Osteoblast (primary cell): ENCODE measurements around the gene PRR29. TPM values are rescaled to one million over a fixed set of nuclear protein-coding genes. Genes with fewer than 3 reads are reported as not detected.

Experiments used
- DNase-seq: peaks from one replicate; pipeline ENCODE4 v3.0.0; 2011; ENCODE audit warnings: low spot score, mixed read lengths; ENCODE audit not compliant: insufficient read length; ENCODE audit errors: missing footprints
- H2AFZ ChIP-seq: 2 replicates; pipeline ENCODE4 v1.6.0; 2011; ENCODE audit warnings: mild to moderate bottlenecking, low read length
- H3K27ac ChIP-seq: 2 replicates; pipeline ENCODE4 v1.5.1; 2011; ENCODE audit warnings: mild to moderate bottlenecking, low read depth, low read length, moderate library complexity
- H3K27me3 ChIP-seq: 2 replicates; pipeline ENCODE4 v1.6.0; 2012; ENCODE audit warnings: mild to moderate bottlenecking, control low read depth, inconsistent platforms, low read length, moderate library complexity; ENCODE audit not compliant: insufficient read depth
- H3K36me3 ChIP-seq: 2 replicates; pipeline ENCODE4 v1.5.1; 2011; ENCODE audit warnings: mild to moderate bottlenecking, low read length, control low read depth, moderate library complexity; ENCODE audit not compliant: insufficient read depth
- H3K4me1 ChIP-seq: 2 replicates; pipeline ENCODE4 v1.5.1; 2011; ENCODE audit warnings: mild to moderate bottlenecking, low read length, control low read depth, moderate library complexity; ENCODE audit not compliant: insufficient read depth
- H3K4me2 ChIP-seq: 2 replicates; pipeline ENCODE4 v1.6.0; 2011; ENCODE audit warnings: mild to moderate bottlenecking, low read length; ENCODE audit not compliant: insufficient read depth
- H3K4me3 ChIP-seq: fragments of 200-600 bp; sonication (generic); 3 replicates; pipeline ENCODE4 v1.5.1; 2012; ENCODE audit warnings: mild to moderate bottlenecking, low read length, inconsistent platforms; ENCODE audit not compliant: insufficient read depth
- H3K79me2 ChIP-seq: 2 replicates; pipeline ENCODE4 v1.6.0; 2012; ENCODE audit warnings: mild to moderate bottlenecking, low read length, control low read depth, inconsistent platforms; ENCODE audit not compliant: insufficient read depth
- H3K9me3 ChIP-seq: 2 replicates; pipeline ENCODE4 v1.5.1; 2011; ENCODE audit warnings: low read depth, low read length, control low read depth
- H4K20me1 ChIP-seq: 2 replicates; pipeline ENCODE4 v1.6.0; 2012; ENCODE audit warnings: mild to moderate bottlenecking, low read length, control low read depth; ENCODE audit not compliant: insufficient read depth
- total RNA-seq: library from RNA; depleted of rRNA; stranded (reverse); fragments of >200 nt; gene quantifications from 2 replicates; pipeline ENCODE4 v1.2.3, GENCODE V29; 2012
- TF ChIP-seq, protein P1 (sequence below): IDR thresholded peaks from 2 replicates; pipeline ENCODE4 v1.5.1; 2011; ENCODE audit warnings: mild to moderate bottlenecking, low read depth, low read length, moderate library complexity; ENCODE audit errors: extremely low read depth

The PRR29 gene
- total RNA-seq, 1 donor: 0.36 TPM

DNA sequence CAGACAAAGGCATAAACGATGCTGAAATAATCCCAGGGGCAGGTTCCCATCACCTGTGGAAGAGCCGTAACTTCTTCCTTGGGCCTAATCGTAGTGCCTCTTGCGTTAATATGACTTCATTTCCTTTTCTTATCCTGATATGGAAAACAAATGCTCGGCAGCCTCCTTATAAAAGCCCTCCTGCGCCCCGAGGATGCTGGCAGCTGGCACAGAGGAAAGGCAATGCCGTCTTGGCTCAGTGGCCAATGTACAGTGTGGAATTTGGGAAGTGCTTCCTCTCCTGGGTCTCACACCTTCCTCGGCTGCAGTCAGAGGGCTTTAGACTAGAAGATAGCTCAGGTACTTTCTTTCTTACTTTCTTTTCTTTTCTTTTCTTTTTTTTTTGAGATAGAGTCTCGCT is 28.9 kb upstream of the PRR29 start:
- TF ChIP-seq, protein P1, sequence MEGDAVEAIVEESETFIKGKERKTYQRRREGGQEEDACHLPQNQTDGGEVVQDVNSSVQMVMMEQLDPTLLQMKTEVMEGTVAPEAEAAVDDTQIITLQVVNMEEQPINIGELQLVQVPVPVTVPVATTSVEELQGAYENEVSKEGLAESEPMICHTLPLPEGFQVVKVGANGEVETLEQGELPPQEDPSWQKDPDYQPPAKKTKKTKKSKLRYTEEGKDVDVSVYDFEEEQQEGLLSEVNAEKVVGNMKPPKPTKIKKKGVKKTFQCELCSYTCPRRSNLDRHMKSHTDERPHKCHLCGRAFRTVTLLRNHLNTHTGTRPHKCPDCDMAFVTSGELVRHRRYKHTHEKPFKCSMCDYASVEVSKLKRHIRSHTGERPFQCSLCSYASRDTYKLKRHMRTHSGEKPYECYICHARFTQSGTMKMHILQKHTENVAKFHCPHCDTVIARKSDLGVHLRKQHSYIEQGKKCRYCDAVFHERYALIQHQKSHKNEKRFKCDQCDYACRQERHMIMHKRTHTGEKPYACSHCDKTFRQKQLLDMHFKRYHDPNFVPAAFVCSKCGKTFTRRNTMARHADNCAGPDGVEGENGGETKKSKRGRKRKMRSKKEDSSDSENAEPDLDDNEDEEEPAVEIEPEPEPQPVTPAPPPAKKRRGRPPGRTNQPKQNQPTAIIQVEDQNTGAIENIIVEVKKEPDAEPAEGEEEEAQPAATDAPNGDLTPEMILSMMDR: no peak
- no peak overlapping the region for H3K4me3 ChIP-seq
- DNase-seq: no peak
- peaks cover 7% of the 10 kb centered on the region for H3K4me1 ChIP-seq
- H3K36me3 ChIP-seq: no peaks in the 10 kb centered on the region
- peaks cover 5% of the 10 kb centered on the region for H3K27me3 ChIP-seq
- H2AFZ ChIP-seq: no peak overlapping the region
- no peaks in the 10 kb centered on the region for H3K9me3 ChIP-seq
- no peak overlapping the region for H3K4me2 ChIP-seq
- H3K79me2 ChIP-seq: no peaks in the 10 kb centered on the region
- peaks cover 1% of the 10 kb centered on the region for H4K20me1 ChIP-seq
- H3K27ac ChIP-seq: no peak overlapping the region

DNA sequence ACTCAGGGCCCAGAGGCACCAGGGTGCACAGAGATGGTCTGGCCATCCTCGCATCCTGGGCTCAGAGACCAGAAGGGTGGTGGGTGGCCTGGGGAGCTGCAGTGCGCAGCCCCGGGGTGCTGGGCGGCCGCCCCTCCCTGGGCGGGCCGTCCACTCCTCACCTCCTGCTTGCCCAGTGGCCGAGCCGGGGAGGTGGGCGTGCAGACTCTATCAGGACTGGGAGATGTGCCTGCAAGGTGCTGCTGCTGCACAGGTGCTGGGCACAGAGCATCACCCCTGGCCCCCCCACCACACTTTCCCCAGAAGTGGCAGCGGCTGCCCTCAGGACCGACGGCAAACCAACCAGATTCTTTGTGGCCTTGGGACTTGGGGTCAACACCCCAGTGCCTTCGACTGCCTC is 25.4 kb upstream of the PRR29 start, which contains the start of gene SCN4A:
Gene SCN4A, minus strand, starts transcription at position 123 of the 400 bp plus-strand sequence. Its CDS starts 77 bp downstream, at position 46.
- H3K9me3 ChIP-seq: no peaks in the 10 kb centered on the region
- H3K4me3 ChIP-seq: no peak within 1 kb of the TSS
- H3K27me3 ChIP-seq: peaks cover 5% of the 10 kb centered on the region
- peaks cover 3% of the 10 kb centered on the region for H4K20me1 ChIP-seq
- no peak within 1 kb of the TSS for H3K27ac ChIP-seq
- H3K4me1 ChIP-seq: peaks cover 13% of the 10 kb centered on the region
- H3K36me3 ChIP-seq: no peaks in the 10 kb centered on the region
- no peak within 1 kb of the TSS for H3K4me2 ChIP-seq
- no peak within 1 kb of the TSS for H2AFZ ChIP-seq
- no peak for DNase-seq
- TF ChIP-seq, protein P1: no peak
- no peaks in the 10 kb centered on the region for H3K79me2 ChIP-seq

DNA sequence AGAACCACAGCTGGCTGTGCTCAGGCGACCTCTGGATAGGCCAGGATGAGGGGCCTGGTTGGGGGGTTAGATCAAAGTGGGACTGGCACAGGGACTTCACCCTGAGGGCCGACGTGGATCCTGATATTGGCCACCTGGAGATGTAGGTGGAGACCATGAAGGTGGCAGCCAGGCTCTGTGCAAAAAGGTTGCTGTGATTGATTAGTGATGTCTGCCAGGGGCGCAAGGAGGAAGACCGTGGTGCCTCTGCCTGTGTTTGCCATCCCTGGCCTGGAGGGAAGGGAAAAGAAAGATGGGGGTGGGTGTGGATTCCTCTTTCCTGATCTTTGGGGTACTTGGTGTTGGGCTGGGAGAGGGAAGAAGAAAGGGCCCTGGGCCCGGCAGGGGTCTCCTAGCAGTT is 24.9 kb upstream of the PRR29 start:
- Histone ChIP-seq H3K4me2 (no peak overlapping the region), H3K27me3 (peaks cover 5% of the 10 kb centered on the region), H4K20me1 (peaks cover 3% of the 10 kb centered on the region), H2AFZ (no peak overlapping the region), H3K4me3 (no peak overlapping the region), H3K27ac (no peak overlapping the region), H3K4me1 (peaks cover 13% of the 10 kb centered on the region), H3K79me2 (no peaks in the 10 kb centered on the region), H3K9me3 (no peaks in the 10 kb centered on the region), H3K36me3 (no peaks in the 10 kb centered on the region)
- TF ChIP-seq, protein P1: no peak
- peak; percentile 47 for DNase-seq

DNA sequence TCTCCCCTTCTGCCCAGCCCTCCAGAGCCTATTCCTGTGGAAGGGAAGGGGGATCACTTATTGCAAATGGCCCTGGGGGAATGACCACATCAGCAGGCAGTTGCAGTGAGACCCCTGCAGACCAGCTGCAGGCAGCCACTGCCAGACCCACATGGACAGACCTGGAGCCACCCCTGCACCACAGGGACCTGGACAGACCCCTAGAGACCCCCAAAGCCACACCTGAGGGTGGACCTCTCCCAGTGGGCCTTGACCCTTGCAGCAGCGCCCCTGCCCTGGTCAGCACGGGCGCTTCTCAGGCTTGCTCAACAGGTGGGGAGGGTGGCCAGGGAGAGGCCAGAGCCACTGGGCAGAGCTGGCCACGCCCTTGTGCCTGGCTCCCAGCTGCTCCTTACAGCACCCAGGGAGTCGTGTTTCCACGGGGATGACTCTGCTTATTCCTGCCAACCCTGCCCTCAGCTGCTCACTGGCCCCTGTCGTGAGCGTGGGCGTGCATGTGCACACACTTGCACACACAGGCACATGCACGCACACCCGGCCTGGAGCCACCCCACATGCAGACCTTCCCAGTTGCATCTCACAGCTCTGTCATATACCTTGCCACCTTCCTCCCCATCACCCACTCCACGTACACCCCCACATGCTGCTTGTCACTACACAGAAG is 24.1 kb upstream of the PRR29 start:
- DNase-seq: peak; percentile 81
- Histone ChIP-seq H3K27me3 (peaks cover 5% of the 10 kb centered on the region), H3K4me2 (peak overlapping the region; percentile 52), H3K79me2 (no peaks in the 10 kb centered on the region), H2AFZ (no peak overlapping the region), H3K4me1 (peaks cover 13% of the 10 kb centered on the region), H3K36me3 (no peaks in the 10 kb centered on the region), H3K4me3 (no peak overlapping the region), H4K20me1 (peaks cover 3% of the 10 kb centered on the region), H3K27ac (no peak overlapping the region), H3K9me3 (no peaks in the 10 kb centered on the region)
- TF ChIP-seq, protein P1: no peak
